ENCODE results near the gene NPVF. TPM values are rescaled to one million over a fixed set of nuclear protein-coding genes. Genes with fewer than 3 reads are reported as not detected.

Gene NPVF
- not detected for total RNA-seq

DNA sequence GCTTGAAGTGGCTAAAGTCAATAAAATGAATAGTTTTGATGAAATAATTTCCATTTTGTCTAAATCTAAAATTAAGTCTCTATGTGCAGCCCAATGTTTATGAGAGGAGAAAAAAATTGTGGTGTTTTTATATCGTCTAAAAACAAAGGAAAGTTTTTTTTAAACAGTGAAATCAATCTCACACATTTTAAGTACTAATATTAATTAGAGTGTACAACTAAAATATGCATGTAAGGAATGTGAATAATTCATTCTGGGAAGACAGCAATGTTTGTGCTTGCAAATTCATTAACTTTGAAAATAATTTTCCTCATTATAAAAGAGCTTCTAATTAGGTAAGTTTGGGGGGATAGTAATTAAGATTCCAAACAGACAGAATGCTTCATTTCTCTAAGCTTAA lies at the start of gene NPVF:
NPVF (minus strand) TSS at position 101 of the 400 bp plus-strand sequence; CDS start at position 54, 47 bp downstream.
- Histone ChIP-seq H3K4me1 (no peaks in the 10 kb centered on the region), H3K27me3 (no peaks in the 10 kb centered on the region), H3K9me3 (no peaks in the 10 kb centered on the region), H3K4me3 (replicated peaks in 1 of 3) (no peak within 1 kb of the TSS), H3K27ac (no peak within 1 kb of the TSS), H3K36me3 (no peaks in the 10 kb centered on the region)
- no peak for DNase-seq
- no peak for TF ChIP-seq CTCF (IDR thresholded peaks at IDR 0.05)
- TF ChIP-seq POLR2A (IDR thresholded peaks at IDR 0.05) = no peak
- whole genome bisulfite sequencing, 2 donors = 69 to 79% methylated on average over 1 of the region's 1 CpG
- intact Hi-C loops (cut with DNase I) = no loop called here

- intact Hi-C loops (cut with DNase I) = no loop called here
- TF ChIP-seq POLR2A (IDR thresholded peaks at IDR 0.05) (no peak), CTCF (IDR thresholded peaks at IDR 0.05) (no peak)
- 89 to 90% methylated on average over 3 of the region's 3 CpGs for WGBS, 2 donors
Observed at GRCh38 chr7:25272265-25272664, 44.0 kb upstream of the NPVF start.

GRCh38 chr7:25263337-25263736 lies 35.1 kb upstream of the NPVF start:
- no peaks in the 10 kb centered on the region for H3K4me1 ChIP-seq
- H3K36me3 ChIP-seq = no peaks in the 10 kb centered on the region
- TF ChIP-seq POLR2A (IDR thresholded peaks at IDR 0.05) (no peak), CTCF (IDR thresholded peaks at IDR 0.05) (no peak)
- intact Hi-C loops (cut with DNase I) = no loop called here
- no peaks in the 10 kb centered on the region for H3K27me3 ChIP-seq
- DNase-seq = no peak
- WGBS, 2 donors = 91 to 99% methylated on average over 5 of the region's 5 CpGs
- no peaks in the 10 kb centered on the region for H3K9me3 ChIP-seq
- H3K27ac ChIP-seq = no peak overlapping the region
- no peak overlapping the region for H3K4me3 ChIP-seq (replicated peaks in 1 of 3)

More at GRCh38 chr7:25272265-25272664, 44.0 kb upstream of the NPVF start:
- Histone ChIP-seq H3K4me1 (no peaks in the 10 kb centered on the region), H3K4me3 (replicated peaks in 1 of 3) (no peak overlapping the region), H3K27me3 (no peaks in the 10 kb centered on the region), H3K9me3 (no peaks in the 10 kb centered on the region), H3K27ac (no peak overlapping the region), H3K36me3 (no peaks in the 10 kb centered on the region)
- DNase-seq = no peak

- no peaks in the 10 kb centered on the region for H3K9me3 ChIP-seq
- WGBS, 2 donors = 71 to 93% methylated on average over 4 of the region's 4 CpGs
- H3K27ac ChIP-seq = no peak overlapping the region
- no peak overlapping the region for H3K4me3 ChIP-seq (replicated peaks in 1 of 3)
- no peaks in the 10 kb centered on the region for H3K36me3 ChIP-seq
- H3K27me3 ChIP-seq = no peaks in the 10 kb centered on the region
- TF ChIP-seq POLR2A (IDR thresholded peaks at IDR 0.05) (no peak), CTCF (IDR thresholded peaks at IDR 0.05) (no peak)
- intact Hi-C loops (cut with DNase I) = no loop called here
- DNase-seq = no peak
- H3K4me1 ChIP-seq = no peaks in the 10 kb centered on the region
Observed at GRCh38 chr7:25262586-25262985, 34.3 kb upstream of the NPVF start.

GRCh38 chr7:25261545-25262140 lies 33.4 kb upstream of the NPVF start:
- intact Hi-C loops (cut with DNase I) = no loop called here
- H3K9me3 ChIP-seq = no peaks in the 10 kb centered on the region
- no peaks in the 10 kb centered on the region for H3K27me3 ChIP-seq
- TF ChIP-seq POLR2A (IDR thresholded peaks at IDR 0.05) (no peak), CTCF (IDR thresholded peaks at IDR 0.05) (no peak)
- 78 to 85% methylated on average over 4 of the region's 4 CpGs for WGBS, 2 donors
- H3K4me3 ChIP-seq (replicated peaks in 1 of 3) = no peak overlapping the region
- no peak for DNase-seq
- no peaks in the 10 kb centered on the region for H3K36me3 ChIP-seq
- no peak overlapping the region for H3K27ac ChIP-seq
- no peaks in the 10 kb centered on the region for H3K4me1 ChIP-seq
